ENCODE data around the gene ZFYVE9. TPM values are rescaled to one million over a fixed set of nuclear protein-coding genes. Genes with fewer than 3 reads are reported as not detected.

The ZFYVE9 gene
- total and polyA plus RNA-seq, 5 donors from 2014 or later = 0.26 to 1.6 (median 0.84) TPM

DNA sequence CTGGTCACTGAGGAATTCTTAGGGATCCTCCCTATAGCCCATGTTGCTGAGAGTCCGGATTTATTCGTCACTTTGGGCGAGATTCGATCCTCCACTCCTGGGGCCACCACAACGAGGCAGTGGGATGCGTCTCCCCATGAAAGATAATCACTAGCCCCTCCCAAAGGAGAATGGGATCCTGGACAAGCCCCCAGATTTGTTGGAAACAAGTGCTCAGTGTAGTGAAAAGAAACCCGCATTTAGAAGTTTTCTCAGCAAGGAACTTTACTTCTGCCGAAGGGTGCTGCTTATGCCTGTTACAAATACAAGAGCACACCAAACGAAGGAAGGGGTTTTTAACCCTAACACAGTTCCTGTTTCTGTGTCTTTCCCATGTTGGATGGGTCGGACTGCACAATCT, 83.3 kb downstream of the ZFYVE9 start:
- Mint-ChIP-seq H3K27ac (no peak overlapping the region), H3K4me1 (peaks cover 0 to 2% (median 0%) of the 10 kb centered on the region in 4 donors), H3K4me3 (no peak overlapping the region), H3K9me3 (peaks cover 0 to 13% (median 3%) of the 10 kb centered on the region in 7 donors), H3K27me3 (peaks cover 20% of the 10 kb centered on the region), H3K36me3 (peaks cover 25% of the 10 kb centered on the region)
- DNase-seq = no peak
- Histone ChIP-seq H3K4me3 (ENCODE audit: low read depth, low read length) (no peak overlapping the region), H3K27ac (ENCODE audit: insufficient read depth, low read length, poor library complexity, severe bottlenecking) (no peak overlapping the region), H3K36me3 (ENCODE audit: control insufficient read depth, insufficient read depth, low read length) (no peaks in the 10 kb centered on the region), H3K9me3 (ENCODE audit: control insufficient read depth in 2 of 2, low read length in 2 of 2) (peaks cover 8 to 11% of the 10 kb centered on the region in 2 experiments), H3K27me3 (ENCODE audit: control insufficient read depth, insufficient read depth, low read length) (no peaks in the 10 kb centered on the region), H3K4me1 (ENCODE audit: control insufficient read depth, insufficient read depth, low read length, poor library complexity, severe bottlenecking) (no peaks in the 10 kb centered on the region)
- no peak for ATAC-seq (ENCODE audit: low read depth in 2 of 2)

DNA sequence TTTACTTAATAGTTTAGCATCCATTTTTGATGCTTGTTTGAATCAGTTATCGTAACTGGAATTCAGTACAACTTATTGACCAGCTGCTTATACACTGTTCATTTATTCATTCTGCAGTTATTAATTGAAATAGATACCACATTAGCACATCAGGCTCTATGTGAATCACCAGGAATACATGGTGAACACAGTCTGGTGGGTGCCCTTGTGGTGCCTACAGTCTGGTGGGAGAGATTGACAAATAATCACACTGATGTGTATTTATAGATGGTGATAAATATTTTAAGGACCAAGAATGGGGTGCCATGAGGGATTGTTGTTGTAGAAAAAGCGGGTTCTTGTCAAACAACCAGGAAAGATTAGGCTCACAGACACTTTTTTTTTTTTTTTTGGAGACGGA, 87.6 kb downstream of the ZFYVE9 start:
- no peaks in the 10 kb centered on the region for H3K4me1 ChIP-seq (ENCODE audit: control insufficient read depth, insufficient read depth, low read length, poor library complexity, severe bottlenecking)
- no peaks in the 10 kb centered on the region for H3K36me3 ChIP-seq (ENCODE audit: control insufficient read depth, insufficient read depth, low read length)
- H3K9me3 ChIP-seq (ENCODE audit: control insufficient read depth in 2 of 2, low read length in 2 of 2) = peaks cover 4 to 7% of the 10 kb centered on the region in 2 experiments
- H3K27ac ChIP-seq (ENCODE audit: insufficient read depth, low read length, poor library complexity, severe bottlenecking) = no peak overlapping the region
- no peak overlapping the region for H3K4me3 Mint-ChIP-seq
- H3K27ac Mint-ChIP-seq = no peak overlapping the region
- H3K27me3 Mint-ChIP-seq = peaks cover 30% of the 10 kb centered on the region
- no peak overlapping the region for H3K4me3 ChIP-seq (ENCODE audit: low read depth, low read length)
- H3K9me3 Mint-ChIP-seq = peaks cover 0 to 11% (median 2%) of the 10 kb centered on the region in 7 donors
- DNase-seq (no peak), ATAC-seq (ENCODE audit: low read depth in 2 of 2) (no peak)
- H3K27me3 ChIP-seq (ENCODE audit: control insufficient read depth, insufficient read depth, low read length) = peaks cover 2% of the 10 kb centered on the region
- H3K4me1 Mint-ChIP-seq = peaks cover 0 to 2% (median 0%) of the 10 kb centered on the region in 4 donors
- H3K36me3 Mint-ChIP-seq = peaks cover 5% of the 10 kb centered on the region

DNA sequence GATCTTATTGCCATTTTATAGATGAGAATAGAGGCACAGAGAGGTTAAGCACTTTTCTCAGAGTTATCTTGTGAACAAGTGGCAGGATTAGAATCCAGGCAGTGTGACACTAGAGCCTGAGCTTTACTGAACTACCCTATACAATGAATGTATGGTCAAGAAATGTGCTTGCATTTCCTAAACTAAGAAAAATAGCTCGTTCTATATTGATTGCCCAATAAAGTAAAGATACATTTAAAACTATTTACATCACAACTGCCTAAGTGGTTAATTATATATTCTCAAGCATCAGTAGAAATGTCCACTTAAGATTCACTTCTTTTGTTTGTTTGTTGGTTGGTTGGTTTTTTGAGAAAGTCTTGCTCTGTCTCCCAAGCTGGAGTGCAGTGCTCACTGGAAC, 91.6 kb downstream of the ZFYVE9 start:
- H3K27me3 ChIP-seq (ENCODE audit: control insufficient read depth, insufficient read depth, low read length) = peaks cover 3% of the 10 kb centered on the region
- ATAC-seq (ENCODE audit: low read depth in 2 of 2) = no peak

DNA sequence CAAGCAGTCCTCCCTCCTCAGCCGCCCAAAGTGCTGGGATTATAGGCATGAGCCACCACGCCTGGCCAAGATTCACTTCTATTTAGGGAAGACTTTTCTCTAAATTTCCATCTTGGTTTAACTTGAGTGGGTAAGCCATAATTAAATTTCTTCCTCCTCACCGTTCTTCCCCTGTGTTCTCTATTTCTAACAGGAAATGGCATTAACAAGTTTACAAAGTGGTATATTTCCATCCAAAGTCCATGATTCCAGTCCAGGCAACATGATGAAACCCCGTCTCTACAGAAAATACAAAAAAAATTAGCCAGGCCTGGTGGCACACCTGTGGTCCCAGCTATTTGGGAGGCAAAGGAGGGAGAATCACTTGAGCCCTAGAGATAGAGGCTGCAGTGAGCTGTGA, 92.1 kb downstream of the ZFYVE9 start:
- Histone ChIP-seq H3K27me3 (ENCODE audit: control insufficient read depth, insufficient read depth, low read length) (peaks cover 5% of the 10 kb centered on the region), H3K36me3 (ENCODE audit: control insufficient read depth, insufficient read depth, low read length) (no peaks in the 10 kb centered on the region), H3K9me3 (ENCODE audit: control insufficient read depth in 2 of 2, low read length in 2 of 2) (no peaks in the 10 kb centered on the region), H3K4me1 (ENCODE audit: control insufficient read depth, insufficient read depth, low read length, poor library complexity, severe bottlenecking) (no peaks in the 10 kb centered on the region), H3K4me3 (ENCODE audit: low read depth, low read length) (no peak overlapping the region), H3K27ac (ENCODE audit: insufficient read depth, low read length, poor library complexity, severe bottlenecking) (no peak overlapping the region)
- ATAC-seq (ENCODE audit: low read depth in 2 of 2) (no peak), DNase-seq (no peak)
- no peaks in the 10 kb centered on the region for H3K9me3 Mint-ChIP-seq
- H3K4me3 Mint-ChIP-seq = no peak overlapping the region
- H3K27me3 Mint-ChIP-seq = peaks cover 33% of the 10 kb centered on the region
- H3K27ac Mint-ChIP-seq = no peak overlapping the region
- no peaks in the 10 kb centered on the region for H3K36me3 Mint-ChIP-seq
- peaks cover 0 to 2% (median under 1%) of the 10 kb centered on the region in 4 donors for H3K4me1 Mint-ChIP-seq

More for the DNA sequence above, 91.6 kb downstream of the ZFYVE9 start:
- no peak for DNase-seq
- Mint-ChIP-seq H3K36me3 (no peaks in the 10 kb centered on the region), H3K27me3 (peaks cover 36% of the 10 kb centered on the region), H3K4me1 (peaks cover 0 to 1% (median 0%) of the 10 kb centered on the region in 4 donors), H3K4me3 (no peak overlapping the region), H3K9me3 (peaks cover 0 to 1% (median 0%) of the 10 kb centered on the region in 7 donors), H3K27ac (no peak overlapping the region)
- Histone ChIP-seq H3K36me3 (ENCODE audit: control insufficient read depth, insufficient read depth, low read length) (no peaks in the 10 kb centered on the region), H3K4me1 (ENCODE audit: control insufficient read depth, insufficient read depth, low read length, poor library complexity, severe bottlenecking) (no peaks in the 10 kb centered on the region), H3K4me3 (ENCODE audit: low read depth, low read length) (no peak overlapping the region), H3K9me3 (ENCODE audit: control insufficient read depth in 2 of 2, low read length in 2 of 2) (no peaks in the 10 kb centered on the region), H3K27ac (ENCODE audit: insufficient read depth, low read length, poor library complexity, severe bottlenecking) (no peak overlapping the region)

DNA sequence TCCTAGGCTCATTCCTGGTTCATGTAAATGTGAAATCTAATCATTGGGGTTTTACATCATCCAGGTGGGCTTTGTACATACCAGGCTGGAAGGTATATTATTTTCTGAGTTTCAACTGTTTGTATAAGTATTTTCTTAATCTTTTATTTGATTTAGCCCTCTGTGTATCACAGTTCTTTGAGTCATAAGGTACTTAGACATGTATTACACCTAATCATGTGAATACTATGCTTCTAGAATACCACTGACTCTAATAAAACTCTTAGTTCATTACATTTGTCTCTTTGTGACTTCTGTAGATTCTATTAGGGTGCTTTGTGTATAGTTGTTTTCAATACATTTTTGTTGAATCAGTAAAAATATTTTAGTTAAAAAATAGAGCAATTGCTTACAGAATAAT, 92.8 kb downstream of the ZFYVE9 start:
- H3K27ac Mint-ChIP-seq = no peak overlapping the region

DNA sequence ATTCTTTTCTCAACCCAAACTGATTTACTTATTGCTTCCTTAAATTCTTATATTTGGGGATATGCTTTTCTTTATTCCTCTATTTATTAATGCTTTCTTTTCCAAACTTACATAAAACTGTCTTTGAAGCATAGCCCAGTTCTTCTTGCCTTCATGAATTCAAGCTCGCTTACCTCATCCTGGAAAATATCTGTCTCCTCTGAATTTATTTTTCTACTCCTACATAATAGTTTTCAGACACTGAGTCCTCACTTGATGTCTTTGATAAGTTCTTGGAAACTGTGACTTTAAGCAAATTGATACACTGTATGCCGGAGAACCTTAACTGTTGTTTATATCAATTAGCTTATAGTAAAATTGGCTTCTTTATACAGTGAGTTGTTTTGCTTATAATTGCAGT, 93.8 kb downstream of the ZFYVE9 start:
- peaks cover 32% of the 10 kb centered on the region for H3K27me3 Mint-ChIP-seq
- no peak overlapping the region for H3K27ac ChIP-seq (ENCODE audit: insufficient read depth, low read length, poor library complexity, severe bottlenecking)
- H3K27me3 ChIP-seq (ENCODE audit: control insufficient read depth, insufficient read depth, low read length) = peaks cover 5% of the 10 kb centered on the region
- H3K4me1 ChIP-seq (ENCODE audit: control insufficient read depth, insufficient read depth, low read length, poor library complexity, severe bottlenecking) = no peaks in the 10 kb centered on the region
- no peaks in the 10 kb centered on the region for H3K36me3 ChIP-seq (ENCODE audit: control insufficient read depth, insufficient read depth, low read length)
- no peak overlapping the region for H3K27ac Mint-ChIP-seq
- ATAC-seq (ENCODE audit: low read depth in 2 of 2) (no peak), DNase-seq (no peak)
- H3K9me3 ChIP-seq (ENCODE audit: control insufficient read depth in 2 of 2, low read length in 2 of 2) = no peaks in the 10 kb centered on the region
- H3K4me3 Mint-ChIP-seq = no peak overlapping the region
- H3K9me3 Mint-ChIP-seq = no peaks in the 10 kb centered on the region
- H3K4me1 Mint-ChIP-seq = peaks cover 0 to 5% (median under 1%) of the 10 kb centered on the region in 4 donors
- H3K4me3 ChIP-seq (ENCODE audit: low read depth, low read length) = no peak overlapping the region
- H3K36me3 Mint-ChIP-seq = no peaks in the 10 kb centered on the region

More for the DNA sequence above, 92.8 kb downstream of the ZFYVE9 start:
- H3K4me1 ChIP-seq (ENCODE audit: control insufficient read depth, insufficient read depth, low read length, poor library complexity, severe bottlenecking) = no peaks in the 10 kb centered on the region
- H3K27me3 ChIP-seq (ENCODE audit: control insufficient read depth, insufficient read depth, low read length) = peaks cover 5% of the 10 kb centered on the region
- ATAC-seq (ENCODE audit: low read depth in 2 of 2) = no peak
- H3K36me3 ChIP-seq (ENCODE audit: control insufficient read depth, insufficient read depth, low read length) = no peaks in the 10 kb centered on the region
- peaks cover 0 to 2% (median under 1%) of the 10 kb centered on the region in 4 donors for H3K4me1 Mint-ChIP-seq
- H3K4me3 Mint-ChIP-seq = no peak overlapping the region
- H3K27me3 Mint-ChIP-seq = peaks cover 32% of the 10 kb centered on the region
- DNase-seq = no peak
- H3K36me3 Mint-ChIP-seq = no peaks in the 10 kb centered on the region
- H3K9me3 ChIP-seq (ENCODE audit: control insufficient read depth in 2 of 2, low read length in 2 of 2) = no peaks in the 10 kb centered on the region
- no peaks in the 10 kb centered on the region for H3K9me3 Mint-ChIP-seq
- no peak overlapping the region for H3K4me3 ChIP-seq (ENCODE audit: low read depth, low read length)
- no peak overlapping the region for H3K27ac ChIP-seq (ENCODE audit: insufficient read depth, low read length, poor library complexity, severe bottlenecking)

DNA sequence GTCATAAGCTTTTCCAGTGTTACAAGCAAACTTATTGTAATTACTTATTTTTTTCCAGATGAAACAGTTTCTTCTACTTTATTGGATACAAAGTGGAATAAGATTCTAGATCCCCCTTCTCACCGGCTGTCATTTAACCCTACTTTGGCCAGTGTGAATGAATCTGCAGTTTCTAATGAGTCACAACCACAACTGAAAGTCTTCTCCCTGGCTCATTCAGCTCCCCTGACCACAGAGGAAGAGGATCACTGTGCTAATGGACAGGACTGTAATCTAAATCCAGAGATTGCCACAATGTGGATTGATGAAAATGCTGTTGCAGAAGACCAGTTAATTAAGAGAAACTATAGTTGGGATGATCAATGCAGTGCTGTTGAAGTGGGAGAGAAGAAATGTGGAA, 95.5 kb downstream of the ZFYVE9 start:
- Mint-ChIP-seq H3K27ac (no peak overlapping the region), H3K4me1 (peaks cover 0 to 5% (median under 1%) of the 10 kb centered on the region in 4 donors), H3K4me3 (no peak overlapping the region), H3K9me3 (no peaks in the 10 kb centered on the region), H3K36me3 (no peaks in the 10 kb centered on the region), H3K27me3 (peaks cover 32% of the 10 kb centered on the region)
- H3K4me1 ChIP-seq (ENCODE audit: control insufficient read depth, insufficient read depth, low read length, poor library complexity, severe bottlenecking) = no peaks in the 10 kb centered on the region
- ATAC-seq (ENCODE audit: low read depth in 2 of 2) (no peak), DNase-seq (no peak)
- H3K9me3 ChIP-seq (ENCODE audit: control insufficient read depth in 2 of 2, low read length in 2 of 2) = no peaks in the 10 kb centered on the region
- H3K36me3 ChIP-seq (ENCODE audit: control insufficient read depth, insufficient read depth, low read length) = no peaks in the 10 kb centered on the region
- peaks cover 6% of the 10 kb centered on the region for H3K27me3 ChIP-seq (ENCODE audit: control insufficient read depth, insufficient read depth, low read length)
- no peak overlapping the region for H3K4me3 ChIP-seq (ENCODE audit: low read depth, low read length)
- no peak overlapping the region for H3K27ac ChIP-seq (ENCODE audit: insufficient read depth, low read length, poor library complexity, severe bottlenecking)

DNA sequence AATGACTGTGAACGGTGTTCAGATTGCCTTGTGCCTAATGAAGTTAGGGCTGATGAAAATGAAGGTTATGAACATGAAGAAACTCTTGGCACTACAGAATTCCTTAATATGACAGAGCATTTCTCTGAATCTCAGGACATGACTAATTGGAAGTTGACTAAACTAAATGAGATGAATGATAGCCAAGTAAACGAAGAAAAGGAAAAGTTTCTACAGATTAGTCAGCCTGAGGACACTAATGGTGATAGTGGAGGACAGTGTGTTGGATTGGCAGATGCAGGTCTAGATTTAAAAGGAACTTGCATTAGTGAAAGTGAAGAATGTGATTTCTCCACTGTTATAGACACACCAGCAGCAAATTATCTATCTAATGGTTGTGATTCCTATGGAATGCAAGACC, 96.6 kb downstream of the ZFYVE9 start:
- Mint-ChIP-seq H3K9me3 (no peaks in the 10 kb centered on the region), H3K27me3 (peaks cover 27% of the 10 kb centered on the region), H3K27ac (no peak overlapping the region), H3K36me3 (no peaks in the 10 kb centered on the region), H3K4me1 (peaks cover 0 to 5% (median under 1%) of the 10 kb centered on the region in 4 donors), H3K4me3 (no peak overlapping the region)
- H3K27ac ChIP-seq (ENCODE audit: insufficient read depth, low read length, poor library complexity, severe bottlenecking) = no peak overlapping the region
- H3K4me1 ChIP-seq (ENCODE audit: control insufficient read depth, insufficient read depth, low read length, poor library complexity, severe bottlenecking) = no peaks in the 10 kb centered on the region
- H3K4me3 ChIP-seq (ENCODE audit: low read depth, low read length) = no peak overlapping the region
- no peaks in the 10 kb centered on the region for H3K36me3 ChIP-seq (ENCODE audit: control insufficient read depth, insufficient read depth, low read length)
- H3K27me3 ChIP-seq (ENCODE audit: control insufficient read depth, insufficient read depth, low read length) = peaks cover 8% of the 10 kb centered on the region
- H3K9me3 ChIP-seq (ENCODE audit: control insufficient read depth in 2 of 2, low read length in 2 of 2) = no peaks in the 10 kb centered on the region
- ATAC-seq (ENCODE audit: low read depth in 2 of 2) = no peak
- no peak for DNase-seq
